NOMO-1 treated with DMSO at 0.1 percent for 48 hours (cell line): ENCODE results near the gene PACRG.
"Not testable (repeated sequence)": the region's sequence is repeated elsewhere in the genome, so short reads cannot be mapped to it uniquely, and the experiment has no call there.

ENCODE experiments used
- DNase-seq: peaks from one replicate; lab custom pipeline; 2025; ENCODE audit not compliant: unreplicated experiment; lab: John Stamatoyannopoulos, UW

The PACRG gene

DNA sequence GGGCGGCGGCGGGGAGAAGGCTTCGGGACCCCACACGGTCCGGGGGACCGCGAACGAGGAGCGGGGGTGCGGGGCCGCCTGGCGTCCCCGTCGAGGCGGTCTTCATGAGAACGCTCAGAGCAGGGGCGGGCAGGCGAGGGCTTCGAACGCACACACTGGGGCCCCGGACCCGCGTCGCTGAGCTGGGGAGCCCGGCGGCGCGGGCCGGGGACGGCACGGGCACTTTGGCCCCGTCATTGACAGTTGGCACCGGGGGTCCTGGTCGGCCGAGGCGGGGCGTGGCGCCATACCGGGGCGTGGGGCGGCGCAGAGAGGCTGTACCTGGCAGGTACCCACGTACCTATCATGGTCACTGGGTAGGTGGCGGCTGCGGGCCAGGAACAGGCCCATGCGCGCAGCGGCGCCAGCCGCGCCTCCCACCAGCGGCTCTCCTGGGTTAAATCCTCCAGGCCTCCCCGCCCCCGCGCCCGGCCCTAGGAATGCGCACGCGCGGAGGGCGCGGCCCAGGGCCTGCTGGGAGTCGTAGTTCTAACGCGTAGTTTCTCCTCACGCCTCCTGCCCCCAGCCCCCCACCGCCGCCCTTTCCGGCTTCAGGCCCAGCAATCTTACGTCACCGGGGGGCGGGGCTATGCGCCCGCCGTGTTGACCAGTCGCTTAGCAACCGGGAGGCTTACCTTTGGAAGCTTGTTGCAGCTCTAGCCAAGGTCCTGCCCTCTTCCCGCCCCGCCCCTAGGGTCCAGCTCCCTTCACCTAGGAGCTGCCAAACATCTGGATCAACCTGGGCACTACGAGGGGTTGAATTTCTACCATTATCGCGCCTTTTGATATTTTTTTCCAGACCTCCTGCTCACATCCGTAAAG lies at the start of gene PACRG, which contains the start of gene PRKN:
TSS of gene PACRG (plus strand) at position 653 of the 861 bp plus-strand sequence.
TSS of gene PRKN (minus strand) at position 445 of the 861 bp plus-strand sequence.
- no peak for DNase-seq

DNA sequence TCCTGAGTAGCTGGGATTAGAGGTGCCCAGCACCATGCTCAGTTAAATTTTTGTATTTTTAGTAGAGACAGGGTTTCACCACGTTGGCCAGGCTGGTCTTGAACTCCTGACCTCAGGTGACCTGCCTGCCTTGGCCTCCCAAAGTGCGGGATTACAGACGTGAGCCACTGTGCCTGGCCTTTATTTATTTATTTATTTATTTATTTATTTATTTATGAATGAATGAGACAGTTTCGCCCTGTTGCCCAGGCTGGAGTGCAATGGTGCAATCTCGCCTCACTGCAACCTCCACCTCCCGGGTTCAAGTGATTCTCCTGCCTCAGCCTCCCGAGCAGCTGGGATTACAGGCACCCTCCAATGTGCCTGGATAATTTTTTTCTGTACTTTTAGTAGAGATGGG lies 48.9 kb upstream of the PACRG start:
- DNase-seq: not testable (repeated sequence)

DNA sequence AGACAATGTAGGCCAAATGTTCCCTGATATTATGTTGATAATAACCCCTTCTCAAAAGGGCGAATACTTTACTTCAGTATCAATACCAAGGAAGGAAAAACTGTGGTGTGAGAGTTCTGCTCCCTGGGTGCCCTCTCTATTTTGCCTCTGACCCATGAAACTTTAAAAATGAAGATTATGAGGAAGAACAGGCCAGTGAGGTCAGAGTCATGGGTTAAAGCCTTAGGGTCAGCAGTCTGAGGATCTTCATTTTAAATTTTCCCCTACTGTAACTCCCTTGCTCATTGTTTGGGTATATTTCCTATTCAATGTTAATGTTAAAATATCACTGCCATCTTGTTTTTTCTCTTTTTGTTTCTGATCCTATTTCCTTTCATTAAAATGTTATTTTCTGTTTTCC lies 48.1 kb upstream of the PACRG start:
- no peak for DNase-seq

DNA sequence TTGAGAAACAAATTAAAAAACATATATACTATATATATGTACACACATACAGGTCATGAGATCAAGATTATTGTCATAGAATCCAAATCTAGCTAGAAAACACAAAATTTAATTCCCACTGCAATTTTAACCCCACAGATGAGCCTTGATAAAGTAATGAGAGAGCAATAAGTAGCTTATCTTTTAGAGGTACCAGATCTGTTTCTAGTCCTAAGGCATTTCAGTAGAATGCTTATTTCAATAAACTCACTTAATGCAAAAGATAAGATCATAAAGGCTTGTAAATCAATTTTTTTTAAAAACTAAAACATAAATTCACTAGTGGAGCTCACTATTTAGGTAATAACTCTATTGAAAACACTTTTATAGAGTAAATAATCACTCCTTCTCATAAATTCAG lies 47.4 kb upstream of the PACRG start:
- no peak for DNase-seq

DNA sequence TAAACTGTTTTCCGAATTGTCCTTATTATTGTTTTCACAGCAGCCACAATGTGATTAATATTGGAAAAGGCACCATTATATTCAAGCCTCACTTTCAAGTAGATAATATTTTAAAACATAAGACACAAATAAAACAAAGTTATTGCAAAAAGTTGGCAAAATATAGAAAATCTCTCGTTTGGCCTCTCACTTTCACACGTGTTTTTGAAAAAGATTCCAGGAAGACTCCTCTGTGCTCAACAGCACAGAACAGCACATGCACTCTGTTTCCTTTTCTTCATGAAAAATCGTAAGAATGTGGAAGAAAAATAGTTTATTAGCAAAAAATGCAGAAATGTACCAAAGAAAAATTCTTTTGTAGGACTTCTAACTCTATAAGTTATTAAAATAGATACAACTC lies 46.9 kb upstream of the PACRG start:
- DNase-seq: no peak

DNA sequence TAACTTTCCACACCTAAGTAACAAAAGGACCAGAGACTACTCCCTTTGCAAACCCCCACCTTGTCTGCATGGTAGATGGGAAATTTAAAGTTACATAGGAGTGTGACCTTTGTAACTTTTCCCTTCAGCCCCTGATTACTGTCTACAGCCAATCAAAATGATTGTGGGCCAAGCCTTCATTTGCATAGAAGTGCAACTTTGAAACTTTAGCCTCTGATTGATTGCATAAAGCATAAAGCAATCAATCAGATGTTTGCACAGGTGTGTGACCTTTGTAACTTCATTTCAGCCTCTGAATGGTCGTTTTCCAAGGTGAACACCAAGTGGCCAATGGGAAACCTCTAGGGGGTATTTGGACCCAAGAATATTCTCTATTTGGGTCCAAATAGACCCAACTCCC lies 46.3 kb upstream of the PACRG start:
- DNase-seq: no peak

DNA sequence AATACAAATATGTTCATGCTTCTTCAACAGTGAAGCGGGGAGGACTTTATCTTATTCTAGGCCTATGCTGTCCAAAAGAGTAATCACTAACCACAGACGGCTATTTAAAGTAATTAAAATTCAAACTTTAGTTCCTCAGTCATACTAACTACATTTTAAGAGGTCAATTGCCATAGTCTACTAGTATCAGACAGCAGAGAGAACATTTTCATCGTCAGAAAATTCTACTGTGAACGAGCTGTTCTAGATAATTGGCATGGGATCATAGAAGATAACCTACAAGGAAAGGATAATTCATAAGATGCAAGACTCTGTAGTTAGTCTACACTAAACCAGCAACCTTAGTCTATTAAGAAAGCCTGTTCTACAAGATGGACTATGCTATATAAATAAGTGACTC lies 44.6 kb upstream of the PACRG start:
- no peak for DNase-seq

DNA sequence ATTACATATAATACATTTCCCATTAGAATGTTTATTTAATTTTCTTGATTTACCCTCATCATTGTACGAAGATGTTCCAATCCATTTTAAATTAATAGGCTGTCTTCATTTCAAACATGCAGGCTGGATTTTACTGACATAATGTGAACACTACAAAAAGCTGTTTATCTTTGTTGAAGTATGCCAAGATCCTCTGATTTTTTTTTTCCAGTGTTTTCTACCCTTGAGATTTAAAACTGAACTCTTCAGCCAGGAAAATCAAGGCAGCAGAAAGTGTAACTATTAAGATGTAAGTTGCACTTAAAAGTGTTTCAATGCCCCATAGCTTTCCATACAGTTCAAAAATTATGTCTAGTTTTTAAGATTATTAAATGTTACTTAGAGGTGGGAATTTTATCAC lies 43.7 kb upstream of the PACRG start:
- no peak for DNase-seq

DNA sequence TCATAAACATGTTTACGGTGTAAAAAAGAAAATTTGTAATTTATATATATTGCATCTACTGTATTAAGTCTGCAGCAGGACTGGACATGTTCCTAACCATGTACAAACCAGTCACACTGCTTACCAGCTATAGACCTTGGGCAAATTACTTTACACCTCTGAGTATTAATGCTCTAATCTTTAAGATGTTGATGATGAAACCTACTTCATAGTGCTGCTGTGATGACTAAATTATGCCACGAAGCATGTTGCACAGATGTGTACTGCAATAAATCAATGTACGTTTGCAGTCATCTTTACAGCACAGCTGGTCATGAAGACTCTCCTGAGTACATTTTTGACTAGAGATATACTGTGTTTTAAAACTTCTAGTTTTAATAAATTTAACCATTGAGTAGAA lies 42.8 kb upstream of the PACRG start:
- no peak for DNase-seq

DNA sequence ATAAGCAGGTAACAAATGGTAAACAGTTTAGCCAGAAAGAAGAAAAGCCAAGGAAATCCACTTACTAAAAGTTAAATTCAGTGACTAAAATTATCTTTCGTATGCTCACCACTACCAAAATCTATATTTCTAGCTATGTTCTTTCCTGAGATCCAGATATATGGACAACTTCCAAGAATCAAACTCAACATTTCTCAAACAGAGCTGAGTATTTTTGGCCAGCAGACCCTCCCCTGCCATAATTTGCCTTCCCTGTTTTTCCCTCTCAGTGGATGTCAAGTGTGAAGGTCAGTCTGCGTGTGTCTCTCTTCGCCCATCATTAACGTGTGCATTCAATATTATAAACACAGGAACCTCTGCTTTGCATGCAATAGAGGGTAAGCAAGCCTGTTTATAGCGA lies 42.2 kb upstream of the PACRG start:
- no peak for DNase-seq

DNA sequence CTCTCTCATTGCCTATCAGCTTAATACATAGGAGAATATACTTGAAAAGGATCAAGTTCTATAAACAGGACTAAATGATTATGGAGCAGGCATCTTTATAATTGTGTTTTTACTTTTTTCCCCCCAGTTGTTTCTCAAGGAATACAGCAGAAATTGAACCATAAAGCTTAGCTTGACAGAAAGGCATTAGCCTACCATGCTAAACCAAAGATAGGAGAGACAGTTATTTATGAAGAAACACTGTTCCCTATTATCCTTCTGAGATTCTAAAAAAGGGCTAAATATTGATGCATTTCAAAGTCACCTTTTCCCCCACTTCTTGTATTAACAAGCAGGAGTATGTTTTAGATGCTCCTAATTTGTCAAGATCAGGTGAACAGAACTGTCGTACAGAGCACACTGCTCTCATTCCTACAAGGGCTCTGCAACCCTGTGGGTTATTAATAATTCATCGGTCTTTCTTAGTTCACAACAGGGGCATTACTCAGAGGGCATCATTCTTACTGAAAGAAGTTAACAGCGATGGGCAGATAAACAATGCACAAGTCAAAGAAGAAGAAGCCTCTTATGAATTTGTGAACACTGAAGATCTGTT lies 38.9 kb upstream of the PACRG start:
- no peak for DNase-seq

DNA sequence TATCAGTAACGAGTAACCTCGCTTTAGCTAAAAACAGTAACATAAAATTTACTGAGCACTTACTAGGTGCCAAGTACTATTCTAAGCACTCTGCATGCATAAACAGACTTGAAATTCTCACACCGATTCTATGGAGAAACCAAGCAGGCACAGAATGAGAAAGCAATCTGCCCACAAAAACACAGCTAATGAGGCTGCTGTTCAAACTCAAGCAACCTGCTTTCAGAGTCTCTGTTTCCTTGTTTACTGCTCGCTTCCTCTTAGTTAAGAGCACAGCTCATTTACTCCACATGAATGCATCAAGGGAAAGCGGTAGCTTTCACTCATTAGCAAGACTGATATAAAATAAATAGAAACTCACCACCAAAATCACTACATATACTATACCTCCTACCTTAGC lies 37.6 kb upstream of the PACRG start:
- DNase-seq: no peak

DNA sequence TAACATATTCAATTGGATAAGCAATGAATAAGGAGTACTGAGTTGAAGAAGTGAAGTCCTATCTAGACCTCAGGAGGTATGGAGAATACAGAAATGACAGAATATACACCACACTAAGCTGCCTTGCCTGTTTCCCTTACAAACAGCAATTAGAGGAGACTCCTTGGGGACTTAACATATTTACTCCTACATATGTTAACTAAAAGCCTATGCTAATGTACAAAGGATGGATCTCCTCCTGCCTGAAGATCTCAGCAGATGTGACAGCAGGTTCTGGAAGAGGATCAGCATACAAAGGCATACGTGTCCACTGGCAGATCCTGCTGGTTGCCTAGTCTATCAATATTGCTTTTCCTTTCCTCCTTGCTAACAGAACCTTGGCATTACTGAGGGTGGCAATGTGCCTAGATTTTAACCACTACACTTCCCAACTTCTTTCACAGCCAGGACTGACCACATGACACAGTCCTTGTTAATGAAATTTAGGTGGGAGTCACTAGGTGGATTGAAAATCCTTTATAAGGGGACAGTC lies 29.8 kb upstream of the PACRG start:
- no peak for DNase-seq

DNA sequence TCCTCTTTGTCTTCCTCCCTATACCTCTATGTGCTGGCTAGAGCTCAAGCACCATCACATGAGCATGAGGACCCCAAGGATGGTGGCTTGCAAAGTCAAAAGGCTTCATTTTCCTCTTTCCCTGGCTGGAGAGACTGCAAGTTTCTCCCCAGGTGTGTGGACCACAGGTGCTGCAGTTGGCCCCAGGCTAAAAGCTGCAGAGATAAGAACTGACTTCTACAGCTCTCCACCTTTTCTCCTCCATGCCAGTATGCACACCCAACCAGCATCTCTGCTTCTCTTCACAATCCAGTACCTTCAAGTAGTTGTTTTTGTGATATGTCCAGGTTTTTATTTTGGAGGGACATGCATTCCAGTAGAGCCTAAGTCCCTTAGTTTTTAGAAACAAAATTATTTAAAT lies 29.3 kb upstream of the PACRG start:
- DNase-seq: no peak

DNA sequence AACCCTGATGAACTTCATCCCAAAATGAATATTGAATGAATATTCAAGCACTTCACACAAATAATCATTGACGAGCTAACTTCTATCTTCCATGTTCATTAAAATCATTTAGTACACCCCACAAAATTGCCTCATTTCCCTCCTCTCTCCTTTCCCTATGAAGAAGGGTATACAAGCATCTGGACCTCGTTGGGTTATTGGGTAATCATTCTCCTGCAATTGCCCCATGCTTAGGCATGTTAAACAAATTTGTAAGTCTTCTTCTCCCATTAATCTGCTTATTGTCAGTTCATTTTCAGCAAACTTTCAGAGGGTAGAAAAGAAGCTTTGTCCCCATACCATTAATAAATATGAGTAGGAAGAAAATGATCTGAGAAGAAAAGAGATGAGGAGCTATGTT lies 27.8 kb upstream of the PACRG start:
- DNase-seq: no peak

DNA sequence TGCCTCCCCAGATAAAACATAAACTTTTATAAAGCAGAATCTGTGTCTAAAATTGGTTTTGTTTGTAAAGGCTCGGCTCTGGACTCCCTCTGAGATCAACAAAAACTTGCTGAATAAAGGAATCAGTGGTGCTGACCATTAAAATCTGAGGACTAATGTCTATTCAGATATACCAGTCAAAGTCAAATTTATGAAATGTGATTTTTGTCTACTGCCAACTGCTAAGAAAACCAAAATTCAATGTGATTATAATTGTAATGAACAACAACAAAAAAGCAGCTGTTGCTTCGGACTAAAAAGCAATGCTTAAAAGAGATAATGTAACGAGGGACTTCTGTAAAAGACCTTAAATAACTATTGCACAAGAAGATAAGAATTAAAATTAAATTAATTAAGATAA lies 26.8 kb upstream of the PACRG start:
- DNase-seq: no peak

DNA sequence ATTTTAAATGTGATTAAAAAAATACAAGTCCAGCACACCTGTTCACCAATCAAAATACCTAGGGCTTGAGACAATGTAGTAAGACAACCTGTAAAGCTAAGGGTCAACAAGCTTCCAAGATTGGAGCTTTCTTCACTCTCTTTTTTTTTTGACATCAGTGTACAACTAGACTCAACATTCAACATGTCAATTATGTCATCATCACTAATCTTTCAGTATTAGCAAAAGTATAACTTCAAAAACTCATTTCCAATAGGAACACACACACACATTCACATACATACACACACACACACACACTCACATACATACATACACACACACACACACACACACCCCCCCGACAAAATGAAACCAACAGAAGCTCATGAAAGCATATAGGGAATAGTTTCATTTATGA lies 26.2 kb upstream of the PACRG start:
- DNase-seq: no peak

DNA sequence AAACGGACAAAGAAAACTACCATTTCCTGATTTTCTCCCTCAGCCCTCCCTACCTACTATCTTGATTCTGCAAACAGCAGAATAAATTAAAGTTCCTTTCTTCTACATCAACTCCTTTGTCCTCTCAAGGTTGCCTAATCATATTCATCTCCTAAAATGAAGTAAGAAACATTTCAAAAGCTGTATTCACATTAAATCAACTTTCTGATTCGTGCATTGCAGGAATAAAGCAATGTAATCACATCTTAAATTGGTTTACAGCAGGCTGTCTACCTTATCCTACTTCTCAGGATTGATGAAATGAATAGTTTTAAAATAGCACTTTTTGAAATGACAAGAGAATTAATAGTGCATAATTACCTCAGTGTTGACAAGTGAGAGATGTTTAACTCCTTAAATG lies 25.3 kb upstream of the PACRG start:
- no peak for DNase-seq

DNA sequence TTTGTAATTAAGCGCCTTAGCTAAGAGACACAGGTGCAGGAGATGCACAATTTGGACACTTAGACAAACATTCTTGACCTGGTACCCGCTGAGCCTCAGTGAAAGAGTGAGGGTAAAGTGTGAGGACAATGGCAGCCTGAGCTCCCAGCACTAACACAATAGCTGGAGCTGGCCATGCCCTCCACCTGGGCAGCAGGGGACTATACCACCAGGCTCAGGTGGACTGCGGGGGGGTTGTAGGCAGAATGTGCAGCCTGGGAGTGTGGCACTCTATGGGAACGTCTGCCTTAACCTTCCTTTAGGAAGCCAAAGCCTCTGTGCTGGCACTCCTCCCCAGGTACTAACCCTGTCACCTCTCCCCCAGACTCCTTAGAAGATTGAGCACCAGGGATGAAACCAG lies 23.8 kb upstream of the PACRG start:
- DNase-seq: no peak

DNA sequence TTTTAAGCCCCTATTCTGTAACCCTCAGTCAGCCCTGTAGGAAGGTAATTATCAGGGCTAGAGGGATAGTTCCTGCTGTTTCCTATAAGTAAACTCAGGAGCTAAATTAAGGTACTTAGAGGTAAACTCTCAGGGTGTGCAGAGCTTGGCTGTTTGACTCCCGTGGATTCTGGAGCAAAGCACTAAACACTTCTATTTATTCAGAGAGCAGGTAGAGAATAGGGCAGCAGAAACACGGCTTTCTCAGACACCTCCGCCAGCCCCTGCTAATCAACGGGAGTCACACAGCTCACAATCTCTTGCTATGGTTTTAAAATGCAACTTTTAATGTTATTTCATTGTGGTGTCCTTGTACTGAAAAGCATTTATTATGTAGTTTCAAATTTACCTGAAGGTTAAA lies 22.0 kb upstream of the PACRG start:
- DNase-seq: no peak

DNA sequence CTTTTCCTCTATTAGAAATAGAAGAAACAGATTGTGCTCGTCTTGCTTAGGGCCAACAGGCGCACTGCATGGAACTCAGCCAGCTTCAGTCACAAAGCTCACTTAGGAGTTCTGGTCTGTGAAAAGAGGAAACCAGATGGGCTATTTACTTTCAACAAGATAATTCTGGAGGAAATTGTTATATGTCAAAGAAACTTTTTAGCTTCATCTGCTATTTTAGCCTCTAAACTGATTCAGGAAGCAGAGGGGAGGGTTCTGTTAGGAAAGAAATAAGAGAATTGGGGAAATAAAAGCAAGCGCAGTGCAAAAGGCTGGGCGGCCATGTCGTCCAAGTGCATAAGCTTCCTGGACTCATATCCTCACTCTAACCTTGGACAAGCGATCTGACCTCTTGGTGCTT lies 21.5 kb upstream of the PACRG start:
- DNase-seq: no peak

DNA sequence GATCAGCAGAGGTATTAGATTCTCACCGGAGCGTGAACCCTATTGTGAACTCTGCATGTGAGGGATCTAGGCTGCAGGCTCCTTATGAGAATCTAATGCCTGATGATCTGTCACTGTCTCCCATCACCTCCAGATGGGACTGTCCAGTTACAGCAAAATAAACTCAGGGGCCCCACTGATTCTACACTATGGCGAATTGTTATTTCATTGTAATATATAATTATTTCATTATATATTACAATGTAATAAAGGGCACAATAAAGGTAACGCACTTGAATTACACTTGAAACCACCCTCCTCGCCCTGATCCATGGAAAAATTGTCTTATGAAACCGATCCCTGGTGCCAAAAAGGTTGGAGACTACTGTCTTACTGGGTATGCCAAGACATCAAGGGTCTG lies 18.8 kb upstream of the PACRG start:
- DNase-seq: no peak

DNA sequence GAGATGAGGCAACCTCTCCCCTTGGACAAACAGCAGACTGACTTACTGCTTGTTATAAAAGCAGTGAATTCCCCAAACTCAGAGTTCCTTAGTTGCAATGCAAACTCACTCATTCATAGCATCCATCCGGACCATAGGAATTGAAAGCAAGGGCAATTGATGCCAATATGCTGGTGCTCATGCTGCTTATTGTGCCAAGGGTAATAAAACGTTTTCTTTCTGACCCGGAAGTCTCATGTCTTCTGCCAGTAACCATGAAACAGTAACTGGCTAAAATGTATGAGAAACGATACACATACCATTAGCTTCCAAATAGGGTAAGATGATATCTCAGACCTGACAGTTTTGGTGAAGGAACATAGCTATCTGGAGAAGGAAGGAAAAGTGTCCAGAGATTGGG lies 18.3 kb upstream of the PACRG start:
- DNase-seq: no peak
